ENCODE measurements around the gene ATXN1. TPM values are rescaled to one million over a fixed set of nuclear protein-coding genes. Genes with fewer than 3 reads are reported as not detected.
A peak's percentile ranks its signal among the peaks of the same experiment; 100 is the strongest.

Gene ATXN1
- total and polyA plus RNA-seq, 2 experiments from 2014 or later: 4.8 to 9.1 TPM

DNA sequence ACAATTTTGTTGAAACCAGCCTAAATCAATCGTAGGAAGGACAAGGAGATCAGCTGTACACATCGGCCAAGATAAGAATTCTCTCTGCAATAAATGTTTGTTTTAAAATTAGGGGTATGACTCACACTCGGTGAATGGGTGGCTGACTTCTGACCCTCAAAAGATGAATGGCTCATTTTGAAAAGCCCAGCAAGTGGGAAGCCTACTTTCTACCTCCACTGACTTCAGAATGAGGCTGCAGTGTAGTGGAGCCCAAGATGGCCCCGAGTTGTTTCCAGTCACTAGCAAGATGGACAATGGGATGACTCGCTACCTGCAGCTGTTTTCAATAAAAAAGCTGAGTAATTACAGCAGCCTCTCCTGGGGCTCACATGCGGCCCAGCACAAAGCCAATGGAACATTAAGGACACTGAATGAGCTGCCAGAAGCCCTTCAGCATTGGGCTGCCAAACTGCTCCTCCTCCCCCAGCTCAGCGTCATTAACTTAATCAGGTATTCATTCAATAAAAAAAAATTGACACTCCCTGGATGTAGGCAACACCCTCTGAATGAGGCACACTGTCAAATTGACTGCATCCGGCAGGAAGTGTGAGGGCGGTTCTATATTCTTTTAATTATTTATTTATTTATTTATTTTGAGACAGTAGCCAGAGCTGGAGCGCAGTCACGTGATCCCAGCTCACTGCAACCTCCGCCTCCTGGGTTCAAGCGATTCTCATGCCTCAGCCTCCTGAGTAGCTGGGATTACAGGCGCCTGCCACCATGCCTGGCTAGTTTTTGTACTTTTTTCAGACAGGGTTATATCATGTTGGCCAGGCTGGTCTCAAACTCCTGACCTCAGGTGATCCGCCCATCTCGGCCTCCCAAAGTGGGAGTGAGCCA lies 415.6 kb downstream of the ATXN1 start:
- Histone ChIP-seq H3K9me2 (ENCODE audit: insufficient read depth) (0 out of 2 replicates have a peak, but pooled peaks cover 1% of the 10 kb centered on the region), H3K4me2 (no peak overlapping the region), H3K36me3 (ENCODE audit: insufficient read depth) (no peaks in the 10 kb centered on the region)

DNA sequence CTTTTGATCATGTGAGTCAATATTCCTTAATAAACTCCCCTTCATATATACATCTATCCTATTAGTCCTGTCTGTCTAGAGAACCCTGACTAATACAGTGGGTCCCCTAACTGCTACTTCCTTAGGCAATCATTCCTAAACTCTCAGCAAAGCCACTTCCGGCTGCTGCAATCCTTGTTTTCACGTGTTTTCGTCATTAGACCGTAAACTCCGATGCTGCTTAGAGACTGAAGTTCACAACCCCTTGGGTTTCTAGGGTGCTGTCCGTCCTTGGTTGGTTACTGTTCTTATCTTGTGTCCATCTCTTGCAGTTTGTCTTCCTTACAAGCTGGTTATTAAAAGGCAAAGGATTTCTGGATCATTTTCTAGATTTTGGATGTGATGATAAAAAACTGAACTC lies 416.5 kb downstream of the ATXN1 start:
- H3K4me3 ChIP-seq: no peak overlapping the region
- H3K27ac ChIP-seq (ENCODE audit: low read depth): no peak overlapping the region
- no peak overlapping the region for H2AFZ ChIP-seq
- 0 out of 2 replicates have a peak, but pooled peaks cover 5% of the 10 kb centered on the region for H3K9me2 ChIP-seq (ENCODE audit: insufficient read depth)
- no peaks in the 10 kb centered on the region; the same call in 2 of the 3 replicates for H3K9me3 Mint-ChIP-seq
- H3K27ac Mint-ChIP-seq: no peak overlapping the region
- H4K20me1 ChIP-seq (replicated peaks; ENCODE audit: insufficient read depth): no peaks in the 10 kb centered on the region
- H3K27me3 ChIP-seq (ENCODE audit: insufficient read depth): no peaks in the 10 kb centered on the region
- ATAC-seq (no peak), DNase-seq (ENCODE audit: low spot score) (no peak)
- peaks cover 3% of the 10 kb centered on the region; the same call in 1 of the 3 replicates for H3K36me3 Mint-ChIP-seq (ENCODE audit: low read depth)
- no peak overlapping the region for H3K4me3 Mint-ChIP-seq
- H3K36me3 ChIP-seq (ENCODE audit: insufficient read depth): no peaks in the 10 kb centered on the region
- H3F3A ChIP-seq (replicated peaks; ENCODE audit: low read depth): no peaks in the 10 kb centered on the region
- H3K79me2 ChIP-seq (replicated peaks; ENCODE audit: insufficient read depth): no peaks in the 10 kb centered on the region
- H3K4me1 ChIP-seq (ENCODE audit: insufficient read depth): 0 out of 2 replicates have a peak, but pooled peaks cover 6% of the 10 kb centered on the region
- H3K4me1 Mint-ChIP-seq: peaks cover 7% of the 10 kb centered on the region; the same call in 2 of the 3 replicates
- peaks cover 4% of the 10 kb centered on the region for H3K27me3 Mint-ChIP-seq (ENCODE audit: insufficient read depth, low read depth, poor library complexity)
- H3K4me2 ChIP-seq: no peak overlapping the region
- TF ChIP-seq POLR2AphosphoS5 (IDR thresholded peaks at IDR 0.05; ENCODE audit: low read depth): no peak
- no peak for TF ChIP-seq CTCF (conservative IDR thresholded peaks at IDR 0.05; ENCODE audit: low read depth in 2 of 2)
- TF ChIP-seq CREB1 (CRISPR knock-in tag; IDR thresholded peaks at IDR 0.05; ENCODE audit: low read depth): no peak
- TF ChIP-seq, protein P1, sequence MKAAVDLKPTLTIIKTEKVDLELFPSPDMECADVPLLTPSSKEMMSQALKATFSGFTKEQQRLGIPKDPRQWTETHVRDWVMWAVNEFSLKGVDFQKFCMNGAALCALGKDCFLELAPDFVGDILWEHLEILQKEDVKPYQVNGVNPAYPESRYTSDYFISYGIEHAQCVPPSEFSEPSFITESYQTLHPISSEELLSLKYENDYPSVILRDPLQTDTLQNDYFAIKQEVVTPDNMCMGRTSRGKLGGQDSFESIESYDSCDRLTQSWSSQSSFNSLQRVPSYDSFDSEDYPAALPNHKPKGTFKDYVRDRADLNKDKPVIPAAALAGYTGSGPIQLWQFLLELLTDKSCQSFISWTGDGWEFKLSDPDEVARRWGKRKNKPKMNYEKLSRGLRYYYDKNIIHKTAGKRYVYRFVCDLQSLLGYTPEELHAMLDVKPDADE (IDR thresholded peaks at IDR 0.05): no peak
- no peak for TF ChIP-seq NANOG (IDR thresholded peaks at IDR 0.05; ENCODE audit: borderline replicate concordance)
- TF ChIP-seq, protein P2, sequence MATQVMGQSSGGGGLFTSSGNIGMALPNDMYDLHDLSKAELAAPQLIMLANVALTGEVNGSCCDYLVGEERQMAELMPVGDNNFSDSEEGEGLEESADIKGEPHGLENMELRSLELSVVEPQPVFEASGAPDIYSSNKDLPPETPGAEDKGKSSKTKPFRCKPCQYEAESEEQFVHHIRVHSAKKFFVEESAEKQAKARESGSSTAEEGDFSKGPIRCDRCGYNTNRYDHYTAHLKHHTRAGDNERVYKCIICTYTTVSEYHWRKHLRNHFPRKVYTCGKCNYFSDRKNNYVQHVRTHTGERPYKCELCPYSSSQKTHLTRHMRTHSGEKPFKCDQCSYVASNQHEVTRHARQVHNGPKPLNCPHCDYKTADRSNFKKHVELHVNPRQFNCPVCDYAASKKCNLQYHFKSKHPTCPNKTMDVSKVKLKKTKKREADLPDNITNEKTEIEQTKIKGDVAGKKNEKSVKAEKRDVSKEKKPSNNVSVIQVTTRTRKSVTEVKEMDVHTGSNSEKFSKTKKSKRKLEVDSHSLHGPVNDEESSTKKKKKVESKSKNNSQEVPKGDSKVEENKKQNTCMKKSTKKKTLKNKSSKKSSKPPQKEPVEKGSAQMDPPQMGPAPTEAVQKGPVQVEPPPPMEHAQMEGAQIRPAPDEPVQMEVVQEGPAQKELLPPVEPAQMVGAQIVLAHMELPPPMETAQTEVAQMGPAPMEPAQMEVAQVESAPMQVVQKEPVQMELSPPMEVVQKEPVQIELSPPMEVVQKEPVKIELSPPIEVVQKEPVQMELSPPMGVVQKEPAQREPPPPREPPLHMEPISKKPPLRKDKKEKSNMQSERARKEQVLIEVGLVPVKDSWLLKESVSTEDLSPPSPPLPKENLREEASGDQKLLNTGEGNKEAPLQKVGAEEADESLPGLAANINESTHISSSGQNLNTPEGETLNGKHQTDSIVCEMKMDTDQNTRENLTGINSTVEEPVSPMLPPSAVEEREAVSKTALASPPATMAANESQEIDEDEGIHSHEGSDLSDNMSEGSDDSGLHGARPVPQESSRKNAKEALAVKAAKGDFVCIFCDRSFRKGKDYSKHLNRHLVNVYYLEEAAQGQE (IDR thresholded peaks at IDR 0.05; ENCODE audit: unreplicated experiment): no peak
- TF ChIP-seq EZH2 (IDR thresholded peaks at IDR 0.05; ENCODE audit: low read depth, unreplicated experiment): no peak
- TF ChIP-seq ZNF114 (CRISPR knock-in tag; IDR thresholded peaks at IDR 0.05): no peak

More for the DNA sequence above, 415.6 kb downstream of the ATXN1 start:
- Mint-ChIP-seq H3K27ac (peak overlapping the region; percentile 78; the same call in 1 of the 2 replicates), H3K9me3 (no peaks in the 10 kb centered on the region; the same call in 2 of the 3 replicates), H3K36me3 (ENCODE audit: low read depth) (0 out of 3 replicates have a peak, but pooled peaks cover 3% of the 10 kb centered on the region), H3K4me1 (peaks cover 7% of the 10 kb centered on the region; the same call in 2 of the 3 replicates), H3K27me3 (ENCODE audit: insufficient read depth, low read depth, poor library complexity) (peaks cover 4% of the 10 kb centered on the region), H3K4me3 (no peak overlapping the region)
- no peaks in the 10 kb centered on the region for H4K20me1 ChIP-seq (replicated peaks; ENCODE audit: insufficient read depth)
- H3K27ac ChIP-seq (ENCODE audit: low read depth): no peak overlapping the region
- H3K79me2 ChIP-seq (replicated peaks; ENCODE audit: insufficient read depth): no peaks in the 10 kb centered on the region
- H2AFZ ChIP-seq: 0 out of 2 replicates have a peak overlapping the region, but pooled peaks have one; percentile 28
- no peak overlapping the region for H3K4me3 ChIP-seq
- H3K27me3 ChIP-seq (ENCODE audit: insufficient read depth): no peaks in the 10 kb centered on the region
- H3F3A ChIP-seq (replicated peaks; ENCODE audit: low read depth): no peaks in the 10 kb centered on the region
- ATAC-seq (peak; percentile 74), DNase-seq (ENCODE audit: low spot score) (no peak)
- TF ChIP-seq EZH2 (IDR thresholded peaks at IDR 0.05; ENCODE audit: low read depth, unreplicated experiment) (no peak), POLR2AphosphoS5 (IDR thresholded peaks at IDR 0.05; ENCODE audit: low read depth) (no peak)
- H3K4me1 ChIP-seq (ENCODE audit: insufficient read depth): 0 out of 2 replicates have a peak, but pooled peaks cover 6% of the 10 kb centered on the region

Measured in GM23338 (cell line).